Neural cell (in vitro differentiated cells): ENCODE data around the gene PRRX2. TPM values are rescaled to one million over a fixed set of nuclear protein-coding genes. Genes with fewer than 3 reads are reported as not detected.

Experiments
- H2AFZ ChIP-seq: fragments of 200-600, 300-800 bp; sonication (generic), shearing (Covaris generic); 2 replicates; pipeline ENCODE4 v1.6.0; 2014; ENCODE audit warnings: low read depth, mild to moderate bottlenecking, antibody characterized with exemption, low read length, moderate library complexity
- H3F3A ChIP-seq: fragments of 200-600 bp; shearing (Covaris generic); 2 replicates; pipeline ENCODE4 v1.6.1; 2016; ENCODE audit warnings: mild to moderate bottlenecking, moderate library complexity, mixed read lengths, antibody characterized with exemption, low read length; ENCODE audit not compliant: insufficient read depth, poor library complexity, severe bottlenecking
- H3K27ac ChIP-seq: fragments of 200-600, 300-800 bp; sonication (generic), shearing (Covaris generic); 2 replicates; pipeline ENCODE4 v1.5.1; 2014; ENCODE audit warnings: mild to moderate bottlenecking, low read length, moderate library complexity
- H3K27me3 ChIP-seq: fragments of 300-800, 200-600 bp; sonication (generic), shearing (Covaris generic); 2 replicates; pipeline ENCODE4 v1.6.0; 2014; ENCODE audit warnings: mild to moderate bottlenecking, low read depth, low read length, moderate library complexity; ENCODE audit not compliant: insufficient read depth
- H3K36me3 ChIP-seq: fragments of 300-800, 200-600 bp; sonication (generic), shearing (Covaris generic); 2 replicates; pipeline ENCODE4 v1.5.1; 2014; ENCODE audit warnings: mild to moderate bottlenecking, antibody characterized with exemption, low read length, moderate library complexity; ENCODE audit not compliant: insufficient read depth
- H3K4me2 ChIP-seq: fragments of 300-800, 200-600 bp; sonication (generic), shearing (Covaris generic); 2 replicates; pipeline ENCODE4 v1.6.0; 2014; ENCODE audit warnings: mild to moderate bottlenecking, low read length
- H3K4me3 ChIP-seq: fragments of 300-800, 200-600 bp; sonication (generic), shearing (Covaris generic); 2 replicates; pipeline ENCODE4 v1.5.1; 2014; ENCODE audit warnings: mild to moderate bottlenecking, low read length, moderate library complexity
- H3K79me2 ChIP-seq: fragments of 200-600 bp; shearing (Covaris generic); replicated peaks from 2 replicates; pipeline ENCODE4 v1.6.0; 2014; ENCODE audit warnings: mild to moderate bottlenecking, low read length, moderate library complexity; ENCODE audit not compliant: insufficient read depth
- H3K9ac ChIP-seq: fragments of 300-800, 200-600 bp; sonication (generic), shearing (Covaris generic); 2 replicates; pipeline ENCODE4 v1.6.1; 2016; ENCODE audit warnings: mild to moderate bottlenecking, low read length, mixed read lengths
- H3K9me2 ChIP-seq: fragments of 200-600 bp; shearing (Covaris generic); 2 replicates; pipeline ENCODE4 v1.6.1; 2016; ENCODE audit warnings: mild to moderate bottlenecking, low read length, mixed read lengths; ENCODE audit not compliant: insufficient read depth
- H3K9me3 ChIP-seq: fragments of 200-600, 300-800 bp; sonication (generic), shearing (Covaris generic); 2 replicates; pipeline ENCODE4 v1.6.1; 2016; ENCODE audit warnings: mild to moderate bottlenecking, mixed run types, low read length, moderate library complexity, mixed read lengths
- H4K20me1 ChIP-seq: fragments of 200-600 bp; shearing (Covaris generic); 2 replicates; pipeline ENCODE4 v1.6.1; 2016; ENCODE audit warnings: mild to moderate bottlenecking, mixed run types; ENCODE audit not compliant: insufficient read depth
- CTCF ChIP-seq: fragments of 450-650 bp; IDR thresholded peaks from 2 replicates; pipeline ENCODE4 v1.5.1; 2014; ENCODE audit warnings: antibody characterized with exemption, mild to moderate bottlenecking, moderate library complexity; ENCODE audit not compliant: poor library complexity, severe bottlenecking
- EP300 ChIP-seq: fragments of 450-650 bp; conservative IDR thresholded peaks from 2 replicates; pipeline ENCODE4 v1.6.1; 2014; ENCODE audit warnings: antibody characterized with exemption, mild to moderate bottlenecking, moderate library complexity; ENCODE audit not compliant: poor library complexity, severe bottlenecking
- EZH2 ChIP-seq: fragments of 200-600, 300-800 bp; shearing (Covaris generic), sonication (generic); IDR thresholded peaks from 2 replicates; pipeline ENCODE4 v1.6.1; 2014; ENCODE audit warnings: antibody characterized with exemption, low read length, borderline replicate concordance, mild to moderate bottlenecking; ENCODE audit not compliant: insufficient read depth, poor library complexity, severe bottlenecking
- MXI1 ChIP-seq: fragments of 450-650 bp; conservative IDR thresholded peaks from 2 replicates; pipeline ENCODE4 v1.6.1; 2014; ENCODE audit warnings: antibody characterized with exemption, mild to moderate bottlenecking; ENCODE audit not compliant: poor library complexity, severe bottlenecking
- POLR2AphosphoS5 ChIP-seq: IDR thresholded peaks from 2 replicates; pipeline ENCODE4 v1.6.1; 2012
- RAD21 ChIP-seq: fragments of 450-650 bp; conservative IDR thresholded peaks from 2 replicates; pipeline ENCODE4 v1.6.1; 2014; ENCODE audit warnings: antibody characterized with exemption, mild to moderate bottlenecking, moderate library complexity
- REST ChIP-seq: IDR thresholded peaks from 2 replicates; pipeline ENCODE4 v1.6.1; 2012; ENCODE audit warnings: borderline replicate concordance
- SMC3 ChIP-seq: fragments of 450-650 bp; conservative IDR thresholded peaks from 2 replicates; pipeline ENCODE4 v1.6.1; 2014; ENCODE audit warnings: antibody characterized with exemption, mild to moderate bottlenecking, moderate library complexity; ENCODE audit not compliant: poor library complexity
- TAF1 ChIP-seq: IDR thresholded peaks from 2 replicates; pipeline ENCODE4 v1.6.1; 2012; ENCODE audit warnings: low read depth
- polyA plus RNA-seq: library from polyadenylated mRNA; depleted of rRNA; stranded (reverse); fragments of >200 nt; gene quantifications from 2 replicates; pipeline ENCODE4 v1.2.3, GENCODE V29; 2014

PRRX2 gene
- polyA plus RNA-seq, 1 donor from 2014 or later = not detected

- no peak for TF ChIP-seq MXI1
- Histone ChIP-seq H3K4me3 (no peak overlapping the region), H3K27ac (no peak overlapping the region), H4K20me1 (no peaks in the 10 kb centered on the region), H2AFZ (no peak overlapping the region), H3K79me2 (no peaks in the 10 kb centered on the region), H3K9ac (no peak overlapping the region), H3K36me3 (no peaks in the 10 kb centered on the region), H3K9me2 (no peaks in the 10 kb centered on the region), H3K9me3 (no peaks in the 10 kb centered on the region), H3F3A (no peaks in the 10 kb centered on the region), H3K27me3 (peaks cover 33% of the 10 kb centered on the region), H3K4me2 (no peak overlapping the region)
Observed at GRCh38 chr9:129666575-129666974, 1.1 kb downstream of the PRRX2 start.

- Histone ChIP-seq H3K36me3 (no peaks in the 10 kb centered on the region), H3F3A (no peaks in the 10 kb centered on the region), H3K4me2 (no peak overlapping the region), H3K79me2 (no peaks in the 10 kb centered on the region), H3K9me2 (no peaks in the 10 kb centered on the region), H3K27ac (no peak overlapping the region), H3K9ac (no peak overlapping the region), H3K9me3 (no peaks in the 10 kb centered on the region), H3K27me3 (peaks cover 33% of the 10 kb centered on the region), H4K20me1 (no peaks in the 10 kb centered on the region), H2AFZ (no peak overlapping the region), H3K4me3 (no peak overlapping the region)
- TF ChIP-seq SMC3 (no peak), MXI1 (no peak), EZH2 (no peak), POLR2AphosphoS5 (no peak), REST (no peak), RAD21 (no peak), TAF1 (no peak), EP300 (no peak)
Observed at GRCh38 chr9:129667378-129667777, 1.9 kb downstream of the PRRX2 start.

GRCh38 chr9:129667850-129668249 is 2.4 kb downstream of the PRRX2 start:
- peaks cover 33% of the 10 kb centered on the region for H3K27me3 ChIP-seq
- no peak overlapping the region for H3K9ac ChIP-seq
- H4K20me1 ChIP-seq = no peaks in the 10 kb centered on the region
- no peak overlapping the region for H3K4me3 ChIP-seq
- H3K79me2 ChIP-seq = no peaks in the 10 kb centered on the region
- no peaks in the 10 kb centered on the region for H3F3A ChIP-seq
- no peaks in the 10 kb centered on the region for H3K9me3 ChIP-seq
- no peaks in the 10 kb centered on the region for H3K9me2 ChIP-seq
- H2AFZ ChIP-seq = no peak overlapping the region
- H3K4me2 ChIP-seq = no peak overlapping the region
- TF ChIP-seq POLR2AphosphoS5 (no peak), EP300 (no peak), MXI1 (no peak), CTCF (no peak), SMC3 (no peak), REST (no peak)
- H3K36me3 ChIP-seq = no peaks in the 10 kb centered on the region
- no peak overlapping the region for H3K27ac ChIP-seq
